AG04449 (cell line): ENCODE results near the gene ZP2.

Experiments used
- CTCF ChIA-PET: fragments of 350-600 bp; formaldehyde crosslinking; extraction: SDS; loops from one replicate; lab custom pipeline; 2021; ENCODE audit warnings: antibody characterized with exemption; lab: Yijun Ruan, JAX
- POLR2A ChIA-PET: fragments of 400-600, 350-600 bp; formaldehyde crosslinking; extraction: SDS; loops from one replicate; lab custom pipeline; 2020; ENCODE audit warnings: antibody characterized with exemption, inconsistent platforms; lab: Yijun Ruan, JAX
- DNase-seq: peaks from one replicate; pipeline ENCODE4 v3.0.0-alpha.2; 2010; ENCODE audit warnings: low read depth, low spot score
- H3K4me3 ChIP-seq: 2 replicates; pipeline ENCODE4 v1.5.1; 2011; ENCODE audit warnings: low read depth, mild to moderate bottlenecking, control low read depth, low read length
- CTCF ChIP-seq: IDR thresholded peaks from one replicate; pipeline ENCODE4 v1.5.1; 2011; ENCODE audit warnings: mild to moderate bottlenecking, moderate library complexity, low read length, control low read depth, inconsistent platforms; ENCODE audit not compliant: insufficient read depth; ENCODE audit errors: missing control alignments

The ZP2 gene

GRCh38 chr16:21244518-21245215 lies 33.3 kb upstream of the ZP2 start:
- no peak overlapping the region for H3K4me3 ChIP-seq
- ChIA-PET POLR2A (no interaction called here), CTCF (interaction anchor here (0.6 kb wide), 1 partner anchor 58 kb away, joined by 3 read pairs; no protein-coding TSS in a partner anchor)
- TF ChIP-seq CTCF, result no peak
- DNase-seq, result no peak

DNA sequence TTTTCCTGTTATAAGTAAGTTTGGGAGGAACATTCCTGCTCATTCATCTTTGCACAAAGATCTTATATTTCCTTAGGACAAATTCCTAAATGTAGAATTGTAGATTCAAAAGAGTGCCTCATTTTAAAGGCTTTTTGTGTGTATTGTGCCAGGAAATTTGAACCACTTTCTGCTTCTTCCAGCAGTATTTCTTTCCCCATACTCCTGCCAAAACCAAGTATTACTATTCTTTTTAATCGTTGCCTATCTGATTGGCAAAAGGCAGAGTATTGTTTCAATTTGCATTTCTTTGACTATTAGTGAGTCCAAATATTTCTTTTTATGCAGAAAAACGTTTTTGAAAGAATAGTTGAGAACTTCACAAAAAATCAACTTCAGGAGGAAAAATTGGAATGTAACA lies 31.4 kb upstream of the ZP2 start:
- ChIA-PET POLR2A (no interaction called here), CTCF (no interaction called here)
- DNase-seq, result no peak
- no peak overlapping the region for H3K4me3 ChIP-seq
- no peak for TF ChIP-seq CTCF

DNA sequence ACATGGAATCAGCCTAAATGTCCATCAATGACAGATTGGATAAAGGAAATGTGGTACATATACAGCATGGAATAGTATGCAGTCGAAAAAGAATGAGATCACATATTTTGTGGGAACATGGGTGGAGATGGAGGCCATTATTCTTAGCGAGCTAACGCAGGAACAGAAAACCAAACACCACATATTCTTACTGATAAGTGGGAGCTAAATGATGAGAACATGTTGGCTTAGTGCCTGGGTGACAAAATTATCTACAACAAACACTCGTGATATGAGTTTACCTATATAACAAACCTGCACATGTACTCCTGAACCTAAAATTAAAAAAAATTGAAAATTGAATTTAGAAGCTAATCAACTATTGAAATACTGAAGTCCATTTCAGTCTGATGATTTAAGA lies 28.3 kb upstream of the ZP2 start:
- H3K4me3 ChIP-seq, result no peak overlapping the region
- TF ChIP-seq CTCF, result no peak
- DNase-seq, result no peak
- POLR2A ChIA-PET, result no interaction called here
- CTCF ChIA-PET, result no interaction called here

DNA sequence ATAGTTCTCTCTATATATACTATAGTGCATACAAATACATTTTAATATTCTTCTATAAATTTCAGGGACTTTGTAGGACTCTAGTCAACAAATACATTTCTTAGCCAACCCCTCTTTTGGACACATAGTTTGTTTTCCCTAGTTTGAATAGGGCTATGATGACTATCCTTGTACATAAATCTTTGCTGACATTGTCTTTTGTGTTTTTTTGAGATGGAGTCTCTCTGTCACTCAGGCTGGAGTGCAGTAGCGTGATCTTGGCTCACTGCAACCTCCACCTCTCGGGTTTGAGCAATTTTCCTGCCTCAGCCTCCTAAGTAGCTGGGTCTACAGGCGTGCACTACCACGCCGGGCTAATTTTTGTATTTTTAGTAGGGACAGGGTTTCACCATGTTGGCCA lies 25.5 kb upstream of the ZP2 start:
- CTCF ChIA-PET, result no interaction called here
- H3K4me3 ChIP-seq, result no peak overlapping the region
- no peak for TF ChIP-seq CTCF
- POLR2A ChIA-PET, result no interaction called here
- no peak for DNase-seq

GRCh38 chr16:21235199-21235585 lies 23.8 kb upstream of the ZP2 start:
- ChIA-PET CTCF (interaction anchor here (0.8 to 1.1 kb wide), 2 partner anchors 9 to 47 kb away, joined by 3 read pairs; no protein-coding TSS in a partner anchor), POLR2A (no interaction called here)
- TF ChIP-seq CTCF, result no peak
- no peak overlapping the region for H3K4me3 ChIP-seq
- DNase-seq, result no peak

DNA sequence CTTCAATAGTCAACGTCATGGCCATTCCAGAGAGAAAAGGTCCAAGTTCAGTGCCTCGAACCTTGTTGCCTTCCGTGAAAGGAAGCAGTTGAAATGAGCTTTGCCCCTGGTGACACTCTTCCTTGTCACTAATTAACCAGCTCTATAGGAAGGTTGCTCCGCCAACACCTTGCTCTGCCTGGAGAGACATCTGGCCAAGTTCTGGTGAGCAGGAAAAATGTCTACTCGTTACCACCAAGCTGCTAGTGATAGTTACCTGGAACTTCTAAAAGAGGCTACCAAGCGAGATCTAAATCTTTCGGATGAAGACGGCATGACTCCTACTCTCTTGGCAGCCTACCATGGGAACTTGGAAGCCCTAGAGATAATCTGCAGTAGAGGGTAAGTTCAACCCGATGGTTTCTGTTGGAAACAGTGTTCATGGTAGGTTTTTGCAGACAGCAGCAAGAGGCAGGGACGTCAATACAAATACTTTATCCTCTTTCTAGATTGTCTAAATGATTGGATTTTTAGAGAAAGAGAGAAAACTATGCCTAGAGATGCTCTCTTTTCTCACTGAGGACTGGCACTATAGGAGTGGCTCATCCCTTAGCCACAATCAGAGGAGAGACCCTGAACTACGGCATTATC lies 22.3 kb upstream of the ZP2 start, which contains the start of gene ANKS4B:
ANKS4B (plus strand) TSS at position 179 of the 630 bp plus-strand sequence; CDS start at position 218, 39 bp downstream.
- DNase-seq, result no peak
- POLR2A ChIA-PET, result no interaction called here
- CTCF ChIA-PET, result interaction anchor here (0.5 to 0.6 kb wide), 2 partner anchors 51 to 77 kb away, joined by 3 read pairs; no protein-coding TSS in a partner anchor
- TF ChIP-seq CTCF, result no peak
- H3K4me3 ChIP-seq, result no peak within 1 kb of the TSS
